Head of caudate nucleus (tissue), 42 donors: Measurements from ENCODE around the gene ARF5.

Experiments used
- DNase-seq, 42 donors: peaks; one replicate each; pipeline versions ENCODE4 v3.0.0 to v3.0.0-alpha.2; 2020 to 2021; ENCODE audit warnings: mixed read lengths in 7 of 42
- intact Hi-C: fragments of 100-400 bp; cut with DNase I; formaldehyde crosslinking; loops from one replicate; pipeline ENCODE4 v1.15.0; 2022

Gene ARF5

GRCh38 chr7:127585044-127585953 is 2.9 kb upstream of the ARF5 start, which contains the start of gene GCC1:
Gene GCC1, minus strand, starts transcription at chr7:127585596. Its CDS starts 414 bp downstream, at chr7:127585182.
- intact Hi-C loops = loop anchor here (5.0 kb wide), 1 partner anchor 193 kb away; the partner anchor contains the start of gene ZNF800
- DNase-seq = peak; percentile 85 to 98 (median 95)

DNA sequence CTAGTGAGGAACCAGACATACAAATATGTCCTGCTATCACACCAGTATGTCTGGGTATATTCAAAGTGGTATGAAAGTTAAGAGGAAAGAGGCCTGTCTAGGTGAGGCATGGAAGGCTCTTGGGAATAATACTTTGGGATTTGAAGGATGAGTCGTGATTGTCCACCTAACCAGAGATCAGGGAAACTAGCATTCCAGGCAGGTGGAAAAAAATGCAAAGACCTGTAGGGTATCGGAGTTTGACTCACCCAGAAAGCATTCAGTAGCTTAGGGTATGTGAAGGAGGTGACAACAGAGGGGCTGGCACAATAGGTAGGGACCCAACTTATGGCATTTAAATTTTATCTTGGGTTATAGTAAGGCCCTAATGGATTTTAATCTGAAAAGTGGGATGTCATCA is 1.9 kb upstream of the ARF5 start:
- DNase-seq = no peak
- intact Hi-C loops = loop anchor here (5.0 kb wide), 1 partner anchor 194 kb away; the partner anchor contains the start of gene ZNF800

DNA sequence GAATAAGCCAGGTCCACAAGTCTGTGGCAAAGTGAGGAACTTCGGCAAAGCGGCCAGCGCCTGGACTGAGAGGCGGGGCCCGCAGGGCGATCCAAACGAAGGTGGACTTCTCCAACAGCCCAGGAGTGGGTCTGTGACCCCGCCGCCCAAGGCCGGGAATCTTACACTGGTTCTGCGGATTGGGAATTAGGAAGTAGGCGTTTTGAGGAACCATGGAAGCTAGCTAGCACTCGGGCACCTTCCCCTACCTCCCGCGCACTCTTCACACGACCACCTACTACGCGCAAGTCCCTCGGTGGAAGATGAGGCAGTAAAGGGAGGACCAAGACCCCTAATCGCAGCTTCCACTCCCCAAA is 570 bp upstream of the ARF5 start:
- DNase-seq = peak in 6 of 42 donors; percentile 6 to 40 (median 26)
- intact Hi-C loops = loop anchor here (5.0 kb wide), 1 partner anchor 195 kb away; the partner anchor contains the start of gene ZNF800

DNA sequence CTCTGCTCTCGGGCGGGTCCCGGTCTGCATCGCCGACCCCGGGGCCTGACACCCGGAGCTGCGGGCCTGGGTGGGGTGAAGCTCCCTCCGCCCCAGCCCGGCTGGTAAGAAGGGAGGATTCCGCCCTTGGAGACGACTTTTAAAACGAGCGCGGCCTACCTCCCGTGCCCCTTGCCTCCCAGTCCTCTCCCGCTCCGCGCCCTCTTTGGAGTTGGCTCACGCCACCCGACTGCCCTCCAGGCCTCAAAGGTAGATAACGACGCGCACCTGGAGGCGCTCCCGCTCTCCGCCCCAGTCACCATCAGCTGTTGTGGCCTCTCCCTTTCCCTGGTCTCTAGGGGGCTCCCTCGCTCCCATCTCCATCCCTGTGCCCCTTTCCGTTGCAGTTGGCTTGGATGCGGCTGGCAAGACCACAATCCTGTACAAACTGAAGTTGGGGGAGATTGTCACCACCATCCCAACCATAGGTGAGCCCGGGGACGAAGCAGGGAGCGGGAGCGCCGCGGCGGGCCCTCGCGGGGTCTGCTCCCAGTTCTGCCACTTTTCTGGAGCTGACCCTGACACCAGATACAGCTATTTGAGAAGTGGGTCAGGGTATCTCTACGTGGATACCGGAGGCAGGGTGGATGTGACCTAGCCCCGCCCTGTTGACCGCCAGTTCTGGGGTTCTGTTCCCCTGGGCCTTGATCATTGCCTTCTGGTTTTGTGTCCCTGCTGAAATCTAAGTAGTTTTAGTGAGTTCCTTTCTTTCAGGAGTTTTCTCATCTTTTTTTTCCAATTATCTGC is 679 bp downstream of the ARF5 start:
- intact Hi-C loops = loop anchor here (5.0 kb wide), 1 partner anchor 197 kb away; the partner anchor contains the start of gene ZNF800
- peak; percentile 41 to 89 (median 72) for DNase-seq

DNA sequence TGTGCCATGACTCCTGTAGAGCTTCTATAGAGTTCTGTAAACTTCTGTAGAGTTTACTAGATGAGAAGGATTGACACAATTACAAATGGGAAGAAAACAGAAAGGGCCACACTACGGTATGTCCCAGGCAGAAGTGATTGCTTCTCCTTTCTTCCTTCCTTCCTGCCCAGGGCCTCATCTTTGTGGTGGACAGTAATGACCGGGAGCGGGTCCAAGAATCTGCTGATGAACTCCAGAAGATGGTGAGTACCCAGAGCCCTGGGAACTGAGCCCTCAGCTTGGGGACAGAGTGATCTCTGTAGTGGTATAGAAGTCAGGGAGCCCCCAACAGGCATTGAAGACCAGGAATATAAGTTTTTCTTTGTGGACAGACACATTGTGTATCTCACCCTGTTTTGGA is 1.7 kb downstream of the ARF5 start:
- intact Hi-C loops = loop anchor here (5.0 kb wide), 1 partner anchor 198 kb away; the partner anchor contains the start of gene ZNF800
- DNase-seq = peak in 11 of 42 donors; percentile 14 to 56 (median 35)

- intact Hi-C loops = no loop called here
- no peak for DNase-seq
Observed at GRCh38 chr7:127591189-127591588, 3.0 kb downstream of the ARF5 start.

DNA sequence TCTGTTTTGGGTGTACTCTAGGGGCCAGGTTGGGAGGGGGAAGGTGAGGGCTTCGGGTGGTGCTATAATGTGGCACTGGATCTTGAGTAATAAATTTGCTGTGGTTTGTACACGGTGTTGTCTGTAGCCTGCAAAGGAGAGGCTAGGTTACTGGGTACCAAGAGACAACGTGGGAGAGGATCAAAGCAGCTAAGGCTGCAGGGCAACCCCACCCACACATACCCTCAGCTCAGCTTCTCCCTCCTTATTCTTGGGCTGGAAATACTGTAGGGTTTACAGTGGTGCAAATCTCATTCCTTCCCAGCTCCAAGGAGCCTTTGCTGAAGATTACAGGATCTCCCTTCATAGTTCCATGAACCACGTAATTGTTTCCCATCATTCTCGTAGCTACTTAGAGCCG is 3.4 kb downstream of the ARF5 start:
- intact Hi-C loops = no loop called here
- DNase-seq = peak in 7 of 42 donors; percentile 17 to 66 (median 36)

GRCh38 chr7:127592550-127592949 is 4.3 kb downstream of the ARF5 start:
- intact Hi-C loops = no loop called here
- no peak for DNase-seq

GRCh38 chr7:127594490-127594889 is 6.3 kb downstream of the ARF5 start:
- DNase-seq = peak in 21 of 42 donors; percentile 15 to 54 (median 36)
- intact Hi-C loops = no loop called here

- intact Hi-C loops = no loop called here
- no peak for DNase-seq
Observed at GRCh38 chr7:127595737-127596136, 7.5 kb downstream of the ARF5 start.

GRCh38 chr7:127598318-127598717 is 10.1 kb downstream of the ARF5 start:
- intact Hi-C loops = no loop called here
- DNase-seq = no peak

DNA sequence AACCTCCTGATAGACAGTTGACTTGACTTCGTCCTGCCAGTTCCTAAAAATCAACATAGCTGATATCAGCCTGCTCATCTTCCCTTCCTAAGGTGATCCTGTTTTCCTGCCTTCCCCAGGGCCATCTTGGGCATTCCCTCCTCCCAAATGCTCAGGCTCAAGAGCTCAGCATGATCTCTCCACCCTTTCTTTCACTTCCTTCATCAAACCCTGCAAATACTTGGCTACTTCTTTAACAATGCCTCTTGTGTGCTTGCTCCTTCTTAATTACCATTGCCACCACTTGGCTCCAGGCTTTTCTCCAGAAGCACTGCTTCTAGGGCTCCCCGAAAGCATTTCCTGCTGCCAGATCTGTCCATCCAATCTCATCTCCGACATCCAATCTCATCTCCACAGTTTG is 12.7 kb downstream of the ARF5 start:
- intact Hi-C loops = no loop called here
- DNase-seq = no peak

DNA sequence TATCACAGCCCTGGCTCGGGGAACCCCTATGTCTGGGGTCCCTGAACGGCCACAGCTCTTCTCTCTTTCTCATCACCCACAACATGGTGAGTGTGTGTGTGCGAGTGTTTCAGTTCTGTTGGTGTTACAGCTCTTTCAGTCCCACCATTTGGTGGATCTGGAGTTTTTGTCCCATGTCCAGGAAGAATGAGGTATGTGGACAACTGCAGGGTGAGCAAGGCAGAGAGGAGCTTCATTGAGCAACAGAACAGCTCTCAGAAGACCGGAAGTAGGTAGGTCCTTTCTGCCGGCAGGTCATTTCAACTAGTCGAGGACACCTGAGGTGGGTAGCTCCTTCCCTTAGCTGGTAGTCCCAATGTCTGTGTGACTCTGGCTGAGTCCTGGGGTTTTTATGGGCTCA is 20.2 kb downstream of the ARF5 start:
- DNase-seq = no peak
- intact Hi-C loops = no loop called here

- DNase-seq = no peak
- intact Hi-C loops = no loop called here
Observed at GRCh38 chr7:127609297-127609696, 21.1 kb downstream of the ARF5 start.

- intact Hi-C loops = no loop called here
- no peak for DNase-seq
Observed at GRCh38 chr7:127612263-127612662, 24.1 kb downstream of the ARF5 start.

DNA sequence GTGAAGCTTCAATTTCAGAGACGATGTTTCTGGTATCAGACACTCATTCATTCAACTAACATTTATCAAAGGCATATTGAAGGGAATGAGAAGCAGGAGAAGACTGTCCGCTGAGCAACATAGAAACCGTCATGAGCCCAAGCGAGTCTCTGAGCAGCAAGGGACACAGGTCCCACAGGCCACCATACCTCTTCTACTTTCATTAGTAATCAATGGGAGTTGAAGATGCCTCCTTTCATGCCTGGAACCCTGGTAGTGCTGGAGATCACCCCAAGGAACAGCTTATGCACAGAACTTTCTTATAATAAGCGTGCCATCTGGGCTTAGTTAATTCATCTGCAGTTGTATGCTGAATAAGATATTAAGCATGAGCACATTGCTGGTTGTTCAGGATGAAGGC is 28.5 kb downstream of the ARF5 start:
- intact Hi-C loops = no loop called here
- no peak for DNase-seq

DNA sequence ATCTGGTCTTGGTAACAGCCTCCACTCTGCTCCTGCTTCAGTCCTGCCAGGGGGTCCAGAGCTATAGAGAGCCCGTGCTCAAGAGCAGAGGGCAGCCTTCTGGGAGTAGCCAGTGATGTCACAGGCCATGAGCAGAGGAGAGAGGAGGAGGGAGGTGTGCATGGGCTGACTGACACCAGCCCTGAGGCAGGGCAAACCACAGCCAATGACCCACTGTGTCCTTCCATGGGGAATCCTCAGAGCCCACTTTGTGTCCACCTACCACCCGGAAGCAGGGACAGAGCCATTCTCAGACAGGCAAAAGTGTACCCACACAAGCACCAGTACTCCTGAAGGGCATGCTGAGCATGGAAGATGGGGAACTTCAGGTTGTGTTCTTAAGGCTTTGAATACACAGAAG is 29.8 kb downstream of the ARF5 start, which contains the start of gene PAX4:
PAX4 (minus strand) TSS at position 101 of the 400 bp plus-strand sequence. CDS start 2,214 bp downstream, outside the sequence.
- intact Hi-C loops = no loop called here
- DNase-seq = no peak

GRCh38 chr7:127618775-127619174 is 30.6 kb downstream of the ARF5 start:
- intact Hi-C loops = no loop called here

DNA sequence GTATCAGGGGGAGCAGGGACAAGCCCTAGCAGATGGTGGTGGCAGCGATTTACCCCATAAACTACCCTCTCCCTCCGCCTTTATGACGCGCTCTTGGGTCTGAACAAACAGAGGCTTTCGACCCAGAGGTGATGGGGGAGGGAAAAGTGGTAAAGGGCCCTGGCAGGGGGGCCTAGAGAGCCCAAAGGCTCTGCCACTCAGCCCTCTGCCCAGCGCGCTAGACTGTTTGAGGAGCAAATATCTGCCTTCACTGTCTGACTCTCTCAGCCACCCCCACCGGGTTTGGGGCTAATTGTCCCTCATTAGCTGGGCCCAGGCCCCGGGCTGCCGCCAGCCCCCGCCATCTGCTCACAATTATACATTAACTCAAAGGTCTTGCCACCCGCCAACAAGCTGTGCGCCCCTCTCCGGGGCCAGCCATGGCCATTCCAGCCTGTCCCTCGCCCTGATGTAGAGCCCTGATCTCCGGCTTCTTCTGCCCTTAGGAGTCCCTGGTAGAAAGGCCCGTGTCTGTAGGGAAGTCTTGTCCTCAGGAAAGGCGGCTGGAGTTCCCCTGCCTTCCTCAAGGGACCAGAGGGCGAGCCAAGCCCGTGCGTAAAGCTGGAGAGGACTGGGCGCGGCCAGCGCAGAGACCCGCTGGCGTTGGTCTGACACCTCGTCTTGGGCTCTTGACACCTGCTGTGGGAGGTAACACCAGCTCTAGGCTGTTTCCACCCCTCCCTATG is 31.6 kb downstream of the ARF5 start:
- intact Hi-C loops = no loop called here
- DNase-seq = peak in 2 of 42 donors; percentile 4 to 30

More at GRCh38 chr7:127618775-127619174, 30.6 kb downstream of the ARF5 start:
- no peak for DNase-seq
